Erythroblast (primary cell): ENCODE data around the gene CFAP20DC.

Source experiments
- GATA1 ChIP-seq: IDR thresholded peaks from 2 replicates; pipeline ENCODE4 v1.6.1; 2011; ENCODE audit warnings: low read depth, mild to moderate bottlenecking, control low read depth, low read length, moderate library complexity
- POLR2A ChIP-seq: IDR thresholded peaks from 2 replicates; pipeline ENCODE4 v1.6.1; 2011; ENCODE audit warnings: mild to moderate bottlenecking, low read length

GRCh38 chr3:58888087-58888486 lies 161.7 kb downstream of the CFAP20DC start:
- TF ChIP-seq POLR2A (no peak), GATA1 (no peak)
